Chondrocyte (in vitro differentiated cells): ENCODE data around the gene FXYD6. TPM values are rescaled to one million over a fixed set of nuclear protein-coding genes. Genes with fewer than 3 reads are reported as not detected.

Experiments used
- DNase-seq: peaks from one replicate; pipeline ENCODE4 v3.0.0; 2021; ENCODE audit warnings: mixed read lengths, low spot score
- H3K27ac Mint-ChIP-seq: one replicate; pipeline ENCODE4 v1.8.0; 2021; ENCODE audit warnings: mild to moderate bottlenecking, moderate library complexity, mixed read lengths; ENCODE audit not compliant: unreplicated experiment
- H3K27me3 Mint-ChIP-seq: 2 replicates; pipeline ENCODE4 v1.8.0; 2021; ENCODE audit warnings: low read depth, mixed read lengths
- H3K36me3 Mint-ChIP-seq: 2 replicates; pipeline ENCODE4 v1.8.0; 2021; ENCODE audit warnings: low read depth, mixed read lengths
- H3K4me1 Mint-ChIP-seq: 2 replicates; pipeline ENCODE4 v1.8.0; 2021; ENCODE audit warnings: low read depth, mild to moderate bottlenecking, mixed read lengths
- H3K4me3 Mint-ChIP-seq: one replicate; pipeline ENCODE4 v1.8.0; 2021; ENCODE audit warnings: mild to moderate bottlenecking, moderate library complexity, mixed read lengths; ENCODE audit not compliant: unreplicated experiment
- H3K9me3 Mint-ChIP-seq: 2 replicates; pipeline ENCODE4 v1.8.0; 2021; ENCODE audit warnings: low read depth, mixed read lengths
- total RNA-seq: library from RNA; stranded (reverse); gene quantifications from 3 replicates; pipeline ENCODE4 v1.2.1, GENCODE V29; 2021
- TF ChIP-seq, protein P1 (sequence below): fragments of 200-600 bp; sonication (generic); IDR thresholded peaks from 2 replicates; pipeline ENCODE4 v1.5.0; 2021; ENCODE audit warnings: antibody characterized with exemption, mild to moderate bottlenecking, moderate library complexity

The FXYD6 gene
- total RNA-seq, 1 donor from 2014 or later, result 2.8 TPM

DNA sequence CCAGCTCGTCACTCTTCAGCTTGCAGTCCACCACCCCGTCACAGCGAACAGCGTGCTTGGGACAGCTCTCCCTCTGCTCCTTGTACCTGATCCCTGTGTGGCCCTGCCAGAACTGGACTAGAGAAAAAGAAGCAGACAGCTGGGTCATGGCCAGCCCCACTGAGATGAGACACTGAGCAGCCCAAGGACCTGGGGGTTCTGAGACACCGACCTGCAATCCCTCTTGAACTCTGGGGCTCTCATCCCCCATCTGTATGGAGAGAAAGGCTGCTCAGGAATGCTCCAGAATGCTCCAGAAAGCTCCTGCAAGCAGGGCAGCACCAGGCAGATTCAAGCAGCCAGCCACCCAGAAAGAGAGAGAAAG is 37.9 kb upstream of the FXYD6 start:
- peak; percentile 79 for DNase-seq
- no peaks in the 10 kb centered on the region for H3K9me3 Mint-ChIP-seq
- no peaks in the 10 kb centered on the region for H3K36me3 Mint-ChIP-seq
- no peaks in the 10 kb centered on the region for H3K4me1 Mint-ChIP-seq
- TF ChIP-seq, protein P1, sequence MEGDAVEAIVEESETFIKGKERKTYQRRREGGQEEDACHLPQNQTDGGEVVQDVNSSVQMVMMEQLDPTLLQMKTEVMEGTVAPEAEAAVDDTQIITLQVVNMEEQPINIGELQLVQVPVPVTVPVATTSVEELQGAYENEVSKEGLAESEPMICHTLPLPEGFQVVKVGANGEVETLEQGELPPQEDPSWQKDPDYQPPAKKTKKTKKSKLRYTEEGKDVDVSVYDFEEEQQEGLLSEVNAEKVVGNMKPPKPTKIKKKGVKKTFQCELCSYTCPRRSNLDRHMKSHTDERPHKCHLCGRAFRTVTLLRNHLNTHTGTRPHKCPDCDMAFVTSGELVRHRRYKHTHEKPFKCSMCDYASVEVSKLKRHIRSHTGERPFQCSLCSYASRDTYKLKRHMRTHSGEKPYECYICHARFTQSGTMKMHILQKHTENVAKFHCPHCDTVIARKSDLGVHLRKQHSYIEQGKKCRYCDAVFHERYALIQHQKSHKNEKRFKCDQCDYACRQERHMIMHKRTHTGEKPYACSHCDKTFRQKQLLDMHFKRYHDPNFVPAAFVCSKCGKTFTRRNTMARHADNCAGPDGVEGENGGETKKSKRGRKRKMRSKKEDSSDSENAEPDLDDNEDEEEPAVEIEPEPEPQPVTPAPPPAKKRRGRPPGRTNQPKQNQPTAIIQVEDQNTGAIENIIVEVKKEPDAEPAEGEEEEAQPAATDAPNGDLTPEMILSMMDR, result no peak
- H3K27me3 Mint-ChIP-seq, result peaks cover 30% of the 10 kb centered on the region
- H3K4me3 Mint-ChIP-seq, result no peak overlapping the region
- no peak overlapping the region for H3K27ac Mint-ChIP-seq

DNA sequence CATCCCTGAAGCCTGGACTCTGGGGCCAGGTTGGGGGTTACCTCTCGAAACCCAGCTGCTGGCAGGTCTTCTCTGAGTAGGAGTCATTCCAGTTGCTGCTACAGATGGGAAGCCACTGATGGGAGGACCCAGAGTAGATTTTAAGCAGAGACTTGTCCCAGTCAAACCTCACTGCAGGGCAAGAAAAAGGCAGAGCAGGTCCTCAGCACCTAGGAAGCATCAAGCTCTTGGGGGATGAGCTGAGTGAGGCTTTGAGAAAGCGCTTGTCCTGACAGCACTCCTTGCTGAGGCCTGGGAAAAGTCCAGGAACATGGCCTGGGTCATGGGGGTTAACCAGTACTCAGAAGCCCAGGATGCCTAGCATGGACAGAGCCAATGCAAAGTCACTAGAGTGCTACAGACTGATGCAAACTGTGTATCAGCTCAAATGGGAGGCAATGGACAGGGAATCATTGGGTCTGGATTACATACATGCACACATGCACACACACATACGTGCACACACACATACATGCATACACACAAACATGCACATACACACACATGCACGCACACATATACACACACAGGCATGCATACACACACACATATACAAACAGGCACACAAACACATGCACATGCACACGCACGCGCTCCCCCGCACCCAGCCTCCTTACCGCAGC is 37.4 kb upstream of the FXYD6 start:
- H3K9me3 Mint-ChIP-seq, result no peaks in the 10 kb centered on the region
- DNase-seq, result no peak
- no peaks in the 10 kb centered on the region for H3K36me3 Mint-ChIP-seq
- peaks cover 30% of the 10 kb centered on the region for H3K27me3 Mint-ChIP-seq
- no peak overlapping the region for H3K27ac Mint-ChIP-seq
- no peak overlapping the region for H3K4me3 Mint-ChIP-seq
- H3K4me1 Mint-ChIP-seq, result no peaks in the 10 kb centered on the region
- TF ChIP-seq, protein P1, result no peak

DNA sequence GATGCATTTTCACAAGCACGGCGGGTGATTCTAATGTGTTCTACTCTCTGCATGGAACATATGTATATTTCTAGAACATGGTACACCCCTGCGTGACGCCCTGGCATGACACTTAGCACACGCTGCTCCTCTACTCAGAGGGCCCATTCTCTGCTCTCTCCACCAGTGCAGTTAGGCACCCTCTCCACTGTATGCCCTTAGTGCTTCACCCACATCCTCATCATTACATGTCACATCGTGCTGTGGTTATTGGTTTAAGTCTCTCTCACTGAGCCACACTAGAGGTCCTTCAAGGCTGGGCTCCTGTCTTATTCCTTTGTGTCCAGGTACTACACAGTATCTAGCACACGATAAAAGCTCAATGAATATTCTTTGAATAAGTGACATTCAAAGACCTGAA is 36.0 kb upstream of the FXYD6 start:
- DNase-seq, result no peak
- TF ChIP-seq, protein P1, result no peak
- Mint-ChIP-seq H3K36me3 (no peaks in the 10 kb centered on the region), H3K27ac (no peak overlapping the region), H3K4me1 (peaks cover 5% of the 10 kb centered on the region), H3K9me3 (no peaks in the 10 kb centered on the region), H3K4me3 (no peak overlapping the region), H3K27me3 (peaks cover 25% of the 10 kb centered on the region)

DNA sequence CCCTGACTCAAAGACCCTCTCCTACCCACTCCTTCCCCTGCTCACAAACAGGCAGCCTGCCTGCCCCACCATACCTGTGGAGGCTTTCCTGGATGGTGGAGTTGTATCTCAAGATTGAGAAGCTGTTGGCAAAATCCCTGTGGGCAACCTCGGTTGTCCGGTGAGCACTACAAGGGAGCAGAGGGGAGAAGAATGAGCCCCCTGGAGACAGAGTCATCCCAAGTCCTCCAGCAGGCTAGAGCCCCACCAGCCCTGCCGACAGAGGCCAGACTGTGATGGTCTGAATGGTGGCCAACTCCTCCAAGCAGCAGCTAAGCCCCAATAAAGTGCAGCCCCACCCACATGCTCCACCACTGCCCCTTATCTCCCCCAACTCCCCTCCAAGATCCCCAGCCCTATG is 35.2 kb upstream of the FXYD6 start:
- no peak overlapping the region for H3K4me3 Mint-ChIP-seq
- peaks cover 25% of the 10 kb centered on the region for H3K27me3 Mint-ChIP-seq
- H3K27ac Mint-ChIP-seq, result no peak overlapping the region
- no peaks in the 10 kb centered on the region for H3K36me3 Mint-ChIP-seq
- DNase-seq, result no peak
- peaks cover 11% of the 10 kb centered on the region for H3K4me1 Mint-ChIP-seq
- TF ChIP-seq, protein P1, result no peak
- no peaks in the 10 kb centered on the region for H3K9me3 Mint-ChIP-seq

DNA sequence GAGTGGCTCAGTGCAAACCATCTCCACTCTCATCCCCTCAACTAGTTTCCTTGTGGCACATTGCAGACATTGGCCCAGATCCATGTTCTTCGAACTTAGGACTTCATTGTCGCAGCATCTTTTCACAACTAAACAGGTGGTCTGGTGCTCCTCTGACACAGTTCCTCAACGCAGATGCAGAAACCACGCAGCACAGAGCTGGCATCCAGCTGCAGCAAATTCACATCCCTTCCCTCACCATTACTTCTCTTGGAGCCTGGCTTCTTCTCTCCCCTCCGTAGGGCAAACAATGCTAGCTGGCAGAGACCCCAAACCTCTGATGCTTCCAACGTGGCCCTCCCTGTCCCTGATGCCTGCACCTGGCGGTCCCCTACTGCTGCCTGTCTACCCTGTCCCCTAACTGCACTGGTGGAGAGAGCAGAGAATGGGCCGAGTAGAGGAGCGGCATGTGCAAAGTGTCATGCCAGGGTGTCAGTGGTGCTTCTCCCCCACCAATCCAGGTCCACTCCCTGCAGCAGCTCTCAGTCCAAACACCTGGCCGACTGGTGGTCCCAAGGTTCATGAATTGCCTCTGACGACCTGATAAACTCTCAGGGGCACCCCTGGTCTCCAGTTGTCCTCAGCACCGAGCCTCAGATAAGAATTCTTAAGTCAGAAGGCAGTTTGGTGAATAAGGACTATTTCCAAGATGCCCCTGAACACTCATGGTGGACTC is 34.6 kb upstream of the FXYD6 start:
- no peak for DNase-seq
- TF ChIP-seq, protein P1, result no peak
- Mint-ChIP-seq H3K4me3 (no peak overlapping the region), H3K4me1 (peaks cover 17% of the 10 kb centered on the region), H3K27me3 (peaks cover 19% of the 10 kb centered on the region), H3K27ac (no peak overlapping the region), H3K36me3 (no peaks in the 10 kb centered on the region), H3K9me3 (no peaks in the 10 kb centered on the region)
